ENCODE results near the gene ZNF236.

The ZNF236 gene

GRCh38 chr18:76992226-76993084 lies 170.1 kb downstream of the ZNF236 start:
- H3K9ac ChIP-seq (ENCODE audit: low read length) = no peak overlapping the region
- H3K4me2 ChIP-seq (ENCODE audit: low read length) = no peak overlapping the region
- H3K36me3 ChIP-seq (replicated peaks; ENCODE audit: low read depth, low read length) = no peaks in the 10 kb centered on the region
- H2AFZ ChIP-seq (ENCODE audit: low read depth, low read length) = no peak overlapping the region
- H4K20me1 ChIP-seq (ENCODE audit: insufficient read depth, low read length) = peaks cover 8% of the 10 kb centered on the region; the same call in 1 of the 2 replicates
- no peak overlapping the region for H3K27ac ChIP-seq (ENCODE audit: low read length)
- no peak for TF ChIP-seq CTCF (IDR thresholded peaks at IDR 0.05; ENCODE audit: low read depth, low read length)
- TF ChIP-seq EZH2phosphoT487 (IDR thresholded peaks at IDR 0.05; ENCODE audit: low read depth) = no peak
- peaks cover 37% of the 10 kb centered on the region for H3K4me1 ChIP-seq (ENCODE audit: low read length)
- H3K27me3 ChIP-seq (ENCODE audit: low read depth, low read length) = peaks cover 58% of the 10 kb centered on the region
- no peaks in the 10 kb centered on the region for H3K9me3 ChIP-seq (ENCODE audit: insufficient read depth, low read length)
- no peak overlapping the region for H3K4me3 ChIP-seq (ENCODE audit: low read length)
- no peaks in the 10 kb centered on the region for H3K79me2 ChIP-seq (ENCODE audit: low read length)

GRCh38 chr18:76993085-76993382 lies 170.7 kb downstream of the ZNF236 start:
- H4K20me1 ChIP-seq (ENCODE audit: insufficient read depth, low read length) = peaks cover 8% of the 10 kb centered on the region; the same call in 1 of the 2 replicates
- H2AFZ ChIP-seq (ENCODE audit: low read depth, low read length) = no peak overlapping the region
- peaks cover 53% of the 10 kb centered on the region for H3K27me3 ChIP-seq (ENCODE audit: low read depth, low read length)
- no peaks in the 10 kb centered on the region for H3K36me3 ChIP-seq (replicated peaks; ENCODE audit: low read depth, low read length)
- no peak overlapping the region for H3K9ac ChIP-seq (ENCODE audit: low read length)
- H3K27ac ChIP-seq (ENCODE audit: low read length) = no peak overlapping the region
- H3K4me3 ChIP-seq (ENCODE audit: low read length) = no peak overlapping the region
- TF ChIP-seq EZH2phosphoT487 (IDR thresholded peaks at IDR 0.05; ENCODE audit: low read depth) (no peak), CTCF (IDR thresholded peaks at IDR 0.05; ENCODE audit: low read depth, low read length) (no peak)
- no peaks in the 10 kb centered on the region for H3K9me3 ChIP-seq (ENCODE audit: insufficient read depth, low read length)
- peaks cover 32% of the 10 kb centered on the region for H3K4me1 ChIP-seq (ENCODE audit: low read length)
- no peak overlapping the region for H3K4me2 ChIP-seq (ENCODE audit: low read length)
- no peaks in the 10 kb centered on the region for H3K79me2 ChIP-seq (ENCODE audit: low read length)

GRCh38 chr18:76993573-76993972 lies 171.2 kb downstream of the ZNF236 start:
- Histone ChIP-seq H2AFZ (ENCODE audit: low read depth, low read length) (no peak overlapping the region), H4K20me1 (ENCODE audit: insufficient read depth, low read length) (peaks cover 8% of the 10 kb centered on the region; the same call in 1 of the 2 replicates), H3K79me2 (ENCODE audit: low read length) (no peaks in the 10 kb centered on the region), H3K9ac (ENCODE audit: low read length) (no peak overlapping the region), H3K36me3 (replicated peaks; ENCODE audit: low read depth, low read length) (no peaks in the 10 kb centered on the region), H3K9me3 (ENCODE audit: insufficient read depth, low read length) (no peaks in the 10 kb centered on the region), H3K4me1 (ENCODE audit: low read length) (peaks cover 26% of the 10 kb centered on the region), H3K27ac (ENCODE audit: low read length) (no peak overlapping the region), H3K27me3 (ENCODE audit: low read depth, low read length) (peaks cover 47% of the 10 kb centered on the region), H3K4me2 (ENCODE audit: low read length) (no peak overlapping the region), H3K4me3 (ENCODE audit: low read length) (no peak overlapping the region)
- no peak for TF ChIP-seq CTCF (IDR thresholded peaks at IDR 0.05; ENCODE audit: low read depth, low read length)

- peaks cover 47% of the 10 kb centered on the region for H3K27me3 ChIP-seq (ENCODE audit: low read depth, low read length)
- no peak overlapping the region for H3K4me3 ChIP-seq (ENCODE audit: low read length)
- H3K4me2 ChIP-seq (ENCODE audit: low read length) = no peak overlapping the region
- no peaks in the 10 kb centered on the region for H3K79me2 ChIP-seq (ENCODE audit: low read length)
- no peak for TF ChIP-seq CTCF (IDR thresholded peaks at IDR 0.05; ENCODE audit: low read depth, low read length)
- TF ChIP-seq EZH2phosphoT487 (IDR thresholded peaks at IDR 0.05; ENCODE audit: low read depth) = no peak
- peaks cover 8% of the 10 kb centered on the region; the same call in 1 of the 2 replicates for H4K20me1 ChIP-seq (ENCODE audit: insufficient read depth, low read length)
- H3K36me3 ChIP-seq (replicated peaks; ENCODE audit: low read depth, low read length) = no peaks in the 10 kb centered on the region
- no peaks in the 10 kb centered on the region for H3K9me3 ChIP-seq (ENCODE audit: insufficient read depth, low read length)
- H2AFZ ChIP-seq (ENCODE audit: low read depth, low read length) = no peak overlapping the region
- H3K4me1 ChIP-seq (ENCODE audit: low read length) = peaks cover 22% of the 10 kb centered on the region
- no peak overlapping the region for H3K27ac ChIP-seq (ENCODE audit: low read length)
- no peak overlapping the region for H3K9ac ChIP-seq (ENCODE audit: low read length)
These were observed 171.8 kb downstream of the ZNF236 start for GRCh38 chr18:76994086-76994654.
